EL (cell line): ENCODE results near the gene TTC32.

Source experiments
- DNase-seq: peaks from one replicate; pipeline ENCODE4 v3.0.0-alpha.2; 2016

Gene TTC32

DNA sequence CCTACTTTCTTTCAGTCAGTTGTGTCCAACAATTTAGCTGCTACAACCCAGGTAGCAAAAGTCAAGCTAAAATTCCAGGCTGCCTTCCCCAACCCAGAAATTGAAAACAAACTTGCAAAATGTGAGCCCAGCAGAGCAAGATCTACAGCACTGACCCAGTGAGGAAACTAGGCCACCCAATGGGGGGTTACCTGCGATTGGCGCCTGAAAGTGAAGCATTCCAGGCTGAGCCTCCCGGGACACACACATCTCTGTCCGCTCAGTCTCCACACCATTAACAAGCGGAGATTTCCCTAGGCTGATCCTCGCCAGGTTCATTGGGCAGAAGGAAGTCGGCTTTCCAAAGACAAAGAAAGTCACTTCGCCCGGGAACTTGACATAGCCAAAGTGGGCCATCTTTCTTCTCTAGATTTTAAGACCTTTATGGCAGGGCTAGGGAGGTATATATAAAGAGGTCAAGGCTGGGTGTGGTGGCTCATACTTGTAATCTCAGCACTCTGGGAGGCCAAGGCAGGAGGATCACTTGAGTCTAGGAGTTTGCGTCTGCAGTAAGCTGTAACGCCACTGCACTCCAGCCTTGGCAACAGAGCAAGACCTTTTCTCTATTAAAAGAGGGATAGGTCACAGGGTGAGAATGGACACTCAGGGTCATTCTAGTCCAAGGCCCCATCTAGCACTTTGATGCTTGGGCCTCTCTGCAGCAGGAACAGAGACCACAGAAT, 53.6 kb downstream of the TTC32 start:
- no peak for DNase-seq

DNA sequence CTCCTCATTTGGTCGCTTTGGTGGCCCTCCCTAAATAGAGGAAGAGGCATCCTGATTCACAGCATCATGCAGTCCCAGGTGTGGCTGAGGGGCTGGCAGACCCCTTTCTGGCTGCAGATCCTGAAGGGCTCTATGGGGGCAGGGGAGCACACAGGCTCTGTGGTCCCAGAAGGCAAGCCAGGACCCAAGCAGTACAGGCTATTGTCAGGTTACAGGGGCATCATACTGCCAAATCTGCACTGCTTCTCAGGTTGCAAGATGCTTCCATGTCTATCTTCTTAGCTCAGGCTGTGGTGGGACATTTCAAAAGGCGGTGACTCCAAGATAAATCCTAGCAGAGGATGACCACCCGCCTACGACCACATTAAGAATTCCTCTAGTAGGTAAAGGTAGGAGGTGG, 54.3 kb downstream of the TTC32 start:
- DNase-seq: no peak
